DOHH2 (cell line): ENCODE measurements around the gene GREM2.

Experiments
- H3F3A ChIP-seq: fragments of 200-600 bp; sonication (generic), shearing (Covaris generic); 2 replicates; pipeline ENCODE4 v1.6.0; 2016; ENCODE audit warnings: antibody characterized with exemption, mild to moderate bottlenecking; ENCODE audit not compliant: control insufficient read depth, insufficient read depth
- H3K27ac ChIP-seq: fragments of 200-600 bp; sonication (generic); 2 replicates; pipeline ENCODE4 v1.5.1; 2014; ENCODE audit warnings: low read depth, mild to moderate bottlenecking, low read length, moderate library complexity
- H3K27me3 ChIP-seq: fragments of 200-600 bp; sonication (generic); 2 replicates; pipeline ENCODE4 v1.6.1; 2014; ENCODE audit warnings: mild to moderate bottlenecking, low read length, mixed read lengths; ENCODE audit not compliant: control insufficient read depth
- H3K36me3 ChIP-seq: fragments of 200-600 bp; sonication (generic); 2 replicates; pipeline ENCODE4 v1.6.1; 2014; ENCODE audit warnings: mild to moderate bottlenecking, low read length, moderate library complexity, mixed read lengths; ENCODE audit not compliant: control insufficient read depth
- H3K4me1 ChIP-seq: fragments of 200-600 bp; sonication (generic); 2 replicates; pipeline ENCODE4 v1.6.1; 2014; ENCODE audit warnings: mild to moderate bottlenecking, low read length, mixed read lengths; ENCODE audit not compliant: control insufficient read depth
- H3K4me2 ChIP-seq: fragments of 200-600 bp; sonication (generic); 2 replicates; pipeline ENCODE4 v1.6.0; 2014; ENCODE audit warnings: mild to moderate bottlenecking, low read length, moderate library complexity
- H3K4me3 ChIP-seq: fragments of 200-600 bp; sonication (generic); 2 replicates; pipeline ENCODE4 v1.5.1; 2014; ENCODE audit warnings: mild to moderate bottlenecking, low read length, mixed read lengths
- H3K79me2 ChIP-seq: fragments of 200-600 bp; sonication (generic); 2 replicates; pipeline ENCODE4 v1.6.1; 2014; ENCODE audit warnings: mild to moderate bottlenecking, low read length, mixed read lengths; ENCODE audit not compliant: control insufficient read depth
- H3K9me2 ChIP-seq: fragments of 200-600 bp; sonication (generic); replicated peaks from 2 replicates; pipeline ENCODE4 v1.6.1; 2014; ENCODE audit warnings: mild to moderate bottlenecking, low read length, mixed read lengths; ENCODE audit not compliant: control insufficient read depth
- H3K9me3 ChIP-seq: fragments of 200-600 bp; sonication (generic); 2 replicates; pipeline ENCODE4 v1.6.1; 2014; ENCODE audit warnings: antibody characterized with exemption, low read length, mixed read lengths; ENCODE audit not compliant: control insufficient read depth, insufficient read depth
- H4K20me1 ChIP-seq: fragments of 200-600 bp; sonication (generic); 2 replicates; pipeline ENCODE4 v1.6.0; 2014; ENCODE audit warnings: low read depth, mild to moderate bottlenecking, antibody characterized with exemption, low read length, moderate library complexity; ENCODE audit not compliant: control insufficient read depth, insufficient read depth
- EZH2phosphoT487 ChIP-seq: fragments of 200-600 bp; sonication (generic); IDR thresholded peaks from 2 replicates; pipeline ENCODE4 v1.6.1; 2017; ENCODE audit warnings: borderline replicate concordance, mild to moderate bottlenecking, antibody characterized with exemption, low read length, moderate library complexity, mixed read lengths
- TF ChIP-seq, protein P1 (sequence below): fragments of 200-600 bp; sonication (generic); IDR thresholded peaks from one replicate; pipeline ENCODE4 v1.5.1; 2014; ENCODE audit warnings: antibody characterized with exemption, mild to moderate bottlenecking, low read depth, low read length; ENCODE audit not compliant: poor library complexity, severe bottlenecking

The GREM2 gene

GRCh38 chr1:240491156-240491555, 120.8 kb downstream of the GREM2 start:
- Histone ChIP-seq H3K9me3 (no peaks in the 10 kb centered on the region), H3K36me3 (no peaks in the 10 kb centered on the region), H3K27ac (no peak overlapping the region), H3K4me1 (no peaks in the 10 kb centered on the region), H3K27me3 (peaks cover 4% of the 10 kb centered on the region), H3K79me2 (no peaks in the 10 kb centered on the region), H4K20me1 (no peaks in the 10 kb centered on the region), H3K9me2 (no peaks in the 10 kb centered on the region), H3K4me3 (no peak overlapping the region), H3K4me2 (no peak overlapping the region), H3F3A (no peaks in the 10 kb centered on the region)
- TF ChIP-seq, protein P1, sequence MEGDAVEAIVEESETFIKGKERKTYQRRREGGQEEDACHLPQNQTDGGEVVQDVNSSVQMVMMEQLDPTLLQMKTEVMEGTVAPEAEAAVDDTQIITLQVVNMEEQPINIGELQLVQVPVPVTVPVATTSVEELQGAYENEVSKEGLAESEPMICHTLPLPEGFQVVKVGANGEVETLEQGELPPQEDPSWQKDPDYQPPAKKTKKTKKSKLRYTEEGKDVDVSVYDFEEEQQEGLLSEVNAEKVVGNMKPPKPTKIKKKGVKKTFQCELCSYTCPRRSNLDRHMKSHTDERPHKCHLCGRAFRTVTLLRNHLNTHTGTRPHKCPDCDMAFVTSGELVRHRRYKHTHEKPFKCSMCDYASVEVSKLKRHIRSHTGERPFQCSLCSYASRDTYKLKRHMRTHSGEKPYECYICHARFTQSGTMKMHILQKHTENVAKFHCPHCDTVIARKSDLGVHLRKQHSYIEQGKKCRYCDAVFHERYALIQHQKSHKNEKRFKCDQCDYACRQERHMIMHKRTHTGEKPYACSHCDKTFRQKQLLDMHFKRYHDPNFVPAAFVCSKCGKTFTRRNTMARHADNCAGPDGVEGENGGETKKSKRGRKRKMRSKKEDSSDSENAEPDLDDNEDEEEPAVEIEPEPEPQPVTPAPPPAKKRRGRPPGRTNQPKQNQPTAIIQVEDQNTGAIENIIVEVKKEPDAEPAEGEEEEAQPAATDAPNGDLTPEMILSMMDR: no peak
- no peak for TF ChIP-seq EZH2phosphoT487

- Histone ChIP-seq H3K27ac (no peak overlapping the region), H3K4me3 (no peak overlapping the region), H3K4me2 (no peak overlapping the region), H3K36me3 (no peaks in the 10 kb centered on the region), H3K4me1 (no peaks in the 10 kb centered on the region), H3K9me2 (no peaks in the 10 kb centered on the region), H4K20me1 (no peaks in the 10 kb centered on the region), H3K79me2 (no peaks in the 10 kb centered on the region), H3F3A (no peaks in the 10 kb centered on the region), H3K9me3 (no peaks in the 10 kb centered on the region), H3K27me3 (peaks cover 4% of the 10 kb centered on the region)
- TF ChIP-seq, protein P1: no peak
- no peak for TF ChIP-seq EZH2phosphoT487
Measured at GRCh38 chr1:240487493-240487892, 124.5 kb downstream of the GREM2 start.

- H3K4me2 ChIP-seq: no peak overlapping the region
- no peaks in the 10 kb centered on the region for H3K79me2 ChIP-seq
- H3K4me3 ChIP-seq: no peak overlapping the region
- no peaks in the 10 kb centered on the region for H3K36me3 ChIP-seq
- H3K9me3 ChIP-seq: no peaks in the 10 kb centered on the region
- no peaks in the 10 kb centered on the region for H3K9me2 ChIP-seq
- no peak overlapping the region for H3K27ac ChIP-seq
- TF ChIP-seq EZH2phosphoT487: no peak
- TF ChIP-seq, protein P1: no peak
- H3K4me1 ChIP-seq: no peaks in the 10 kb centered on the region
- H4K20me1 ChIP-seq: no peaks in the 10 kb centered on the region
- peaks cover 4% of the 10 kb centered on the region for H3K27me3 ChIP-seq
- no peaks in the 10 kb centered on the region for H3F3A ChIP-seq
Measured at GRCh38 chr1:240486611-240487010, 125.3 kb downstream of the GREM2 start.

DNA sequence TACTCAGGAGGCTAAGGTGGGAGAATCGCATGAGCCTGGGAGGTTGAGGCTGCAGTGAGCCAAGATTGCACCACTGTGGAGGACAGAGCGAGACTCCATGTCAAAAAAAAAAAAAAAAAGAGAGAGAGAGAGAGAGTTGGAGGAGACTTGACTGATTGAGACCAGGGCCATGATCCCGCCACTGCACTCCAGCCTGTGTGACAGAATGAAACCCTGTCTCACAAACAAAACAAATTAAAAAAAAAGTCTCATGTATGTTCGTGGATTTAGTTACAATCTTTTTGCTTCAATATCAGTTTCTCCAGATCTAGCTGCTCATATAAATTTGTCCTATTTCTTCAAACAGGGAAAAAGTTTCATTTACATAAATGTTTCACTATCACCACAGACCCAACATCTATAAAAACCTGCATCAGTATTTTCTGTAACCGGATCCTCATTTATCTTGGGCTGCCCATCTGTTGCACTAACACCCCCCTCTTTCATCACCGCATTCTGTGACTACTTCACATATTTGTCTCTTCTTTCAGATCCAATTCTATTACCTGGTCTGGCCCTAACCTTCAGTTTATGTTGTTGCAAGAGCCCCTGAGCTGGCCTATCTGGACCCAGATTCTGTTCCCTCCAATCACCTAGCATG, 127.0 kb downstream of the GREM2 start:
- TF ChIP-seq EZH2phosphoT487: no peak
- TF ChIP-seq, protein P1: no peak
- Histone ChIP-seq H3K27ac (no peak overlapping the region), H3K4me3 (no peak overlapping the region), H3K9me2 (no peaks in the 10 kb centered on the region), H3K4me2 (no peak overlapping the region), H3K4me1 (no peaks in the 10 kb centered on the region), H3F3A (no peaks in the 10 kb centered on the region), H3K9me3 (no peaks in the 10 kb centered on the region), H3K36me3 (no peaks in the 10 kb centered on the region), H3K27me3 (no peaks in the 10 kb centered on the region; the same call in none of the 2 replicates), H4K20me1 (no peaks in the 10 kb centered on the region), H3K79me2 (no peaks in the 10 kb centered on the region)
